ENCODE data around the gene DET1. TPM values are rescaled to one million over a fixed set of nuclear protein-coding genes. Genes with fewer than 3 reads are reported as not detected.

DET1 gene
- total RNA-seq, 2 experiments from 2014 or later = 2.2 to 2.8 TPM

DNA sequence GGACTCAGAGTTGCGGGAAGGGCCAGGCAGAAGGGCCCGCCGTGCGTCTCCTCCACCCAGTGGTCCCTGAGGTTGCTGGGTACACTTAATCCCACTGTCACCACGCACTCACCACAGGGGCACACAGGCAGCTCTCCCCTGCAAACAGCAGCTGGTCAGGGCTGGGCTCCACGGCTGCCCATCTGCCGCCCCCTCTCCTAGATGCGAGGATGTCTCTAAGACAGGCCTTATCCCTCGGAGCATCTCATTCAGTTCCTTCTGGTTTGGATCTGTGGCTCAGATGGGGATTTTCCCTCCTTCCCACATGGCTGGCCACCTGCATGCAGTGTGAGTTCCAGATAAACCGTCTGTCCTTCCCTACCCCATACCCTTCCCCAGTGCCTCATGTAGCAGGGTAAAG lies 52.6 kb downstream of the DET1 start:
- ATAC-seq (ENCODE audit: poor library complexity) (no peak), DNase-seq (no peak)
- Mint-ChIP-seq H3K27me3 (no peaks in the 10 kb centered on the region), H3K27ac (no peak overlapping the region), H3K36me3 (ENCODE audit: low read depth) (peaks cover 6% of the 10 kb centered on the region), H3K4me3 (no peak overlapping the region), H3K4me1 (ENCODE audit: low read depth) (no peaks in the 10 kb centered on the region), H3K9me3 (no peaks in the 10 kb centered on the region)
- intact Hi-C loops (cut with DNase I, micrococcal nuclease) = no loop called here
- POLR2A ChIA-PET = no interaction called here
- Histone ChIP-seq H3K9me3 (ENCODE audit: control insufficient read depth in 1 of 2, insufficient read depth in 1 of 2, low read length in 2 of 2) (no peaks in the 10 kb centered on the region), H3K4me1 (ENCODE audit: insufficient read depth, low read length) (no peaks in the 10 kb centered on the region), H3K27me3 (ENCODE audit: control insufficient read depth in 1 of 2, insufficient read depth in 2 of 2, low read length in 2 of 2) (no peaks in the 10 kb centered on the region), H3K36me3 (ENCODE audit: insufficient read depth, low read length) (no peaks in the 10 kb centered on the region), H3K4me3 (ENCODE audit: low read length) (no peak overlapping the region), H3K27ac (ENCODE audit: low read depth in 1 of 2, low read length in 2 of 2) (no peak overlapping the region)
- CTCF ChIA-PET = no interaction called here
- TF ChIP-seq, protein P1, sequence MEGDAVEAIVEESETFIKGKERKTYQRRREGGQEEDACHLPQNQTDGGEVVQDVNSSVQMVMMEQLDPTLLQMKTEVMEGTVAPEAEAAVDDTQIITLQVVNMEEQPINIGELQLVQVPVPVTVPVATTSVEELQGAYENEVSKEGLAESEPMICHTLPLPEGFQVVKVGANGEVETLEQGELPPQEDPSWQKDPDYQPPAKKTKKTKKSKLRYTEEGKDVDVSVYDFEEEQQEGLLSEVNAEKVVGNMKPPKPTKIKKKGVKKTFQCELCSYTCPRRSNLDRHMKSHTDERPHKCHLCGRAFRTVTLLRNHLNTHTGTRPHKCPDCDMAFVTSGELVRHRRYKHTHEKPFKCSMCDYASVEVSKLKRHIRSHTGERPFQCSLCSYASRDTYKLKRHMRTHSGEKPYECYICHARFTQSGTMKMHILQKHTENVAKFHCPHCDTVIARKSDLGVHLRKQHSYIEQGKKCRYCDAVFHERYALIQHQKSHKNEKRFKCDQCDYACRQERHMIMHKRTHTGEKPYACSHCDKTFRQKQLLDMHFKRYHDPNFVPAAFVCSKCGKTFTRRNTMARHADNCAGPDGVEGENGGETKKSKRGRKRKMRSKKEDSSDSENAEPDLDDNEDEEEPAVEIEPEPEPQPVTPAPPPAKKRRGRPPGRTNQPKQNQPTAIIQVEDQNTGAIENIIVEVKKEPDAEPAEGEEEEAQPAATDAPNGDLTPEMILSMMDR (IDR thresholded peaks at IDR 0.05) = no peak

DNA sequence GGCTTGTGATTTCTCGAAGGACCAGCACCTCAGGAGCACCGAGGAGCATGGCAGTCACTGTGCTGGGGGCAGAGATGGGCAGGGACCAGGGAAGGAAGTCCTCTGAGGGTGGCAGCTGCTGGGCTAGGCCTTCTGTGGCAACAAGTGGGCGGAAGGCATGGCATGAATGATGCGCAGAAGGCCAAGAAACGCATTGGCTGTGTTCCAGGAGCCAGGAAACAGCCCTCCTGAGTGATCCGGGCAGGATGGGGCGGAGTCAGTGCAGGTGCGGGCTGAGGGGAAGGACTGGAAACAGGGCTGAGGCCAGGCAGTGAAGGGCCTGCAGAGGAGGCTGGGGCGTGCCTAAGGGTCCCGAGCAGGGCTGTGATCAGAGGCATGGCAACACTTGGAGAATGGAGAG lies 55.3 kb downstream of the DET1 start:
- Mint-ChIP-seq H3K4me1 (ENCODE audit: low read depth) (no peaks in the 10 kb centered on the region), H3K27me3 (no peaks in the 10 kb centered on the region), H3K36me3 (ENCODE audit: low read depth) (no peaks in the 10 kb centered on the region), H3K9me3 (no peaks in the 10 kb centered on the region), H3K27ac (no peak overlapping the region), H3K4me3 (no peak overlapping the region)
- no peaks in the 10 kb centered on the region for H3K4me1 ChIP-seq (ENCODE audit: insufficient read depth, low read length)
- CTCF ChIA-PET = no interaction called here
- ATAC-seq (ENCODE audit: poor library complexity) (no peak), DNase-seq (no peak)
- no peak overlapping the region for H3K27ac ChIP-seq (ENCODE audit: low read depth in 1 of 2, low read length in 2 of 2)
- H3K36me3 ChIP-seq (ENCODE audit: insufficient read depth, low read length) = no peaks in the 10 kb centered on the region
- no peaks in the 10 kb centered on the region for H3K27me3 ChIP-seq (ENCODE audit: control insufficient read depth in 1 of 2, insufficient read depth in 2 of 2, low read length in 2 of 2)
- H3K4me3 ChIP-seq (ENCODE audit: low read length) = no peak overlapping the region
- H3K9me3 ChIP-seq (ENCODE audit: control insufficient read depth in 1 of 2, insufficient read depth in 1 of 2, low read length in 2 of 2) = no peaks in the 10 kb centered on the region
- POLR2A ChIA-PET = no interaction called here
- TF ChIP-seq, protein P1 (IDR thresholded peaks at IDR 0.05) = no peak
- intact Hi-C loops (cut with DNase I, micrococcal nuclease) = no loop called here

DNA sequence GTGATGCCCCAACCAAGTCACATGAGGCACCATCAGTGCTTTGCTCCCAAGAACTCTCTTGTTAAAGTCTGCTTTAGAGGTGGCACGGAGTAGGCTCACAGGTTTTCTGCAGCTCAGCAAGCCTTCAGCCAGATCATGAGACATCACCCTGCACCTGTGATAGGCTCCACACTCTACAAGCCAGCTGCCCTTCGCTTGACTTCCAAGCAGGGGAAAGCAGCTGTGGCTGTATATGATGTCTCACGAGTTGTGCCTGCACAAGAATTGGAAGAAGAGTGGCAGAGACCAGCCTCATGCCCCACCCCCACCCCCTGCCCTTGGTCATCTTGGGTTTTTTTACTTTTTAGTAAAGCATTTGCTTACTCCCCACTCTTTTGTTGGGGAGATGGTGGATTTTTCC lies 56.4 kb downstream of the DET1 start:
- Histone ChIP-seq H3K9me3 (ENCODE audit: control insufficient read depth in 1 of 2, insufficient read depth in 1 of 2, low read length in 2 of 2) (no peaks in the 10 kb centered on the region), H3K4me1 (ENCODE audit: insufficient read depth, low read length) (no peaks in the 10 kb centered on the region), H3K27ac (ENCODE audit: low read depth in 1 of 2, low read length in 2 of 2) (no peak overlapping the region), H3K27me3 (ENCODE audit: control insufficient read depth in 1 of 2, insufficient read depth in 2 of 2, low read length in 2 of 2) (no peaks in the 10 kb centered on the region), H3K36me3 (ENCODE audit: insufficient read depth, low read length) (no peaks in the 10 kb centered on the region), H3K4me3 (ENCODE audit: low read length) (no peak overlapping the region)
- no peak for ATAC-seq (ENCODE audit: poor library complexity)
- Mint-ChIP-seq H3K27ac (no peak overlapping the region), H3K4me3 (no peak overlapping the region), H3K4me1 (ENCODE audit: low read depth) (no peaks in the 10 kb centered on the region), H3K9me3 (no peaks in the 10 kb centered on the region), H3K27me3 (no peaks in the 10 kb centered on the region), H3K36me3 (ENCODE audit: low read depth) (no peaks in the 10 kb centered on the region)
- TF ChIP-seq, protein P1 (IDR thresholded peaks at IDR 0.05) = no peak
- no peak for DNase-seq
- CTCF ChIA-PET = no interaction called here
- intact Hi-C loops (cut with DNase I, micrococcal nuclease) = no loop called here
- POLR2A ChIA-PET = no interaction called here
